DOHH2 (cell line): ENCODE measurements around the gene STARD13.

Experiments
- H3F3A ChIP-seq: fragments of 200-600 bp; sonication (generic), shearing (Covaris generic); 2 replicates; pipeline ENCODE4 v1.6.0; 2016; ENCODE audit warnings: antibody characterized with exemption, mild to moderate bottlenecking; ENCODE audit not compliant: control insufficient read depth, insufficient read depth
- H3K27ac ChIP-seq: fragments of 200-600 bp; sonication (generic); 2 replicates; pipeline ENCODE4 v1.5.1; 2014; ENCODE audit warnings: low read depth, mild to moderate bottlenecking, low read length, moderate library complexity
- H3K27me3 ChIP-seq: fragments of 200-600 bp; sonication (generic); 2 replicates; pipeline ENCODE4 v1.6.1; 2014; ENCODE audit warnings: mild to moderate bottlenecking, low read length, mixed read lengths; ENCODE audit not compliant: control insufficient read depth
- H3K36me3 ChIP-seq: fragments of 200-600 bp; sonication (generic); 2 replicates; pipeline ENCODE4 v1.6.1; 2014; ENCODE audit warnings: mild to moderate bottlenecking, low read length, moderate library complexity, mixed read lengths; ENCODE audit not compliant: control insufficient read depth
- H3K4me1 ChIP-seq: fragments of 200-600 bp; sonication (generic); 2 replicates; pipeline ENCODE4 v1.6.1; 2014; ENCODE audit warnings: mild to moderate bottlenecking, low read length, mixed read lengths; ENCODE audit not compliant: control insufficient read depth
- H3K4me2 ChIP-seq: fragments of 200-600 bp; sonication (generic); 2 replicates; pipeline ENCODE4 v1.6.0; 2014; ENCODE audit warnings: mild to moderate bottlenecking, low read length, moderate library complexity
- H3K4me3 ChIP-seq: fragments of 200-600 bp; sonication (generic); 2 replicates; pipeline ENCODE4 v1.5.1; 2014; ENCODE audit warnings: mild to moderate bottlenecking, low read length, mixed read lengths
- H3K79me2 ChIP-seq: fragments of 200-600 bp; sonication (generic); 2 replicates; pipeline ENCODE4 v1.6.1; 2014; ENCODE audit warnings: mild to moderate bottlenecking, low read length, mixed read lengths; ENCODE audit not compliant: control insufficient read depth
- H3K9me2 ChIP-seq: fragments of 200-600 bp; sonication (generic); replicated peaks from 2 replicates; pipeline ENCODE4 v1.6.1; 2014; ENCODE audit warnings: mild to moderate bottlenecking, low read length, mixed read lengths; ENCODE audit not compliant: control insufficient read depth
- H3K9me3 ChIP-seq: fragments of 200-600 bp; sonication (generic); 2 replicates; pipeline ENCODE4 v1.6.1; 2014; ENCODE audit warnings: antibody characterized with exemption, low read length, mixed read lengths; ENCODE audit not compliant: control insufficient read depth, insufficient read depth
- H4K20me1 ChIP-seq: fragments of 200-600 bp; sonication (generic); 2 replicates; pipeline ENCODE4 v1.6.0; 2014; ENCODE audit warnings: low read depth, mild to moderate bottlenecking, antibody characterized with exemption, low read length, moderate library complexity; ENCODE audit not compliant: control insufficient read depth, insufficient read depth
- CTCF ChIP-seq: fragments of 200-600 bp; sonication (generic); IDR thresholded peaks from one replicate; pipeline ENCODE4 v1.5.1; 2014; ENCODE audit warnings: antibody characterized with exemption, mild to moderate bottlenecking, low read depth, low read length; ENCODE audit not compliant: poor library complexity, severe bottlenecking
- EZH2phosphoT487 ChIP-seq: fragments of 200-600 bp; sonication (generic); IDR thresholded peaks from 2 replicates; pipeline ENCODE4 v1.6.1; 2017; ENCODE audit warnings: borderline replicate concordance, mild to moderate bottlenecking, antibody characterized with exemption, low read length, moderate library complexity, mixed read lengths

The STARD13 gene

GRCh38 chr13:33318037-33318436 is 32.5 kb upstream of the STARD13 start:
- no peaks in the 10 kb centered on the region for H4K20me1 ChIP-seq
- no peak overlapping the region for H3K27ac ChIP-seq
- TF ChIP-seq CTCF (no peak), EZH2phosphoT487 (no peak)
- H3K79me2 ChIP-seq = no peaks in the 10 kb centered on the region
- no peaks in the 10 kb centered on the region for H3K9me3 ChIP-seq
- no peaks in the 10 kb centered on the region for H3K36me3 ChIP-seq
- H3K4me3 ChIP-seq = no peak overlapping the region
- no peaks in the 10 kb centered on the region for H3F3A ChIP-seq
- H3K4me1 ChIP-seq = no peaks in the 10 kb centered on the region
- no peaks in the 10 kb centered on the region for H3K27me3 ChIP-seq
- no peaks in the 10 kb centered on the region for H3K9me2 ChIP-seq
- H3K4me2 ChIP-seq = no peak overlapping the region

- Histone ChIP-seq H3K4me3 (no peak overlapping the region), H3K4me1 (no peaks in the 10 kb centered on the region), H3K79me2 (no peaks in the 10 kb centered on the region), H4K20me1 (no peaks in the 10 kb centered on the region), H3K9me3 (no peaks in the 10 kb centered on the region), H3K9me2 (no peaks in the 10 kb centered on the region), H3K4me2 (no peak overlapping the region), H3K27ac (no peak overlapping the region), H3K27me3 (no peaks in the 10 kb centered on the region), H3F3A (no peaks in the 10 kb centered on the region), H3K36me3 (no peaks in the 10 kb centered on the region)
- TF ChIP-seq EZH2phosphoT487 (no peak), CTCF (no peak)
Observed at GRCh38 chr13:33316890-33317289, 31.3 kb upstream of the STARD13 start.

- H3K4me3 ChIP-seq = no peak overlapping the region
- H3K9me3 ChIP-seq = no peaks in the 10 kb centered on the region
- no peak overlapping the region for H3K4me2 ChIP-seq
- no peaks in the 10 kb centered on the region for H3F3A ChIP-seq
- H3K9me2 ChIP-seq = no peaks in the 10 kb centered on the region
- TF ChIP-seq EZH2phosphoT487 = no peak
- TF ChIP-seq CTCF = no peak
- no peaks in the 10 kb centered on the region for H3K79me2 ChIP-seq
- no peaks in the 10 kb centered on the region for H3K4me1 ChIP-seq
- no peaks in the 10 kb centered on the region for H3K36me3 ChIP-seq
- H3K27me3 ChIP-seq = no peaks in the 10 kb centered on the region
- no peaks in the 10 kb centered on the region for H4K20me1 ChIP-seq
- H3K27ac ChIP-seq = no peak overlapping the region
Observed at GRCh38 chr13:33313504-33313903, 27.9 kb upstream of the STARD13 start.

GRCh38 chr13:33312861-33313212 is 27.3 kb upstream of the STARD13 start:
- H4K20me1 ChIP-seq = no peaks in the 10 kb centered on the region
- H3F3A ChIP-seq = no peaks in the 10 kb centered on the region
- H3K9me2 ChIP-seq = no peaks in the 10 kb centered on the region
- no peak overlapping the region for H3K4me2 ChIP-seq
- H3K27me3 ChIP-seq = no peaks in the 10 kb centered on the region
- no peak for TF ChIP-seq CTCF
- no peak for TF ChIP-seq EZH2phosphoT487
- no peaks in the 10 kb centered on the region for H3K9me3 ChIP-seq
- H3K4me3 ChIP-seq = no peak overlapping the region
- H3K27ac ChIP-seq = no peak overlapping the region
- no peaks in the 10 kb centered on the region for H3K79me2 ChIP-seq
- no peaks in the 10 kb centered on the region for H3K36me3 ChIP-seq
- no peaks in the 10 kb centered on the region for H3K4me1 ChIP-seq
